NCI-H2227 treated with DMSO at 0.1 percent for 48 hours (cell line): Measurements from ENCODE around the gene ROCK2.

Experiments
- DNase-seq: peaks from one replicate; lab custom pipeline; 2025; lab: John Stamatoyannopoulos, UW

Gene ROCK2

DNA sequence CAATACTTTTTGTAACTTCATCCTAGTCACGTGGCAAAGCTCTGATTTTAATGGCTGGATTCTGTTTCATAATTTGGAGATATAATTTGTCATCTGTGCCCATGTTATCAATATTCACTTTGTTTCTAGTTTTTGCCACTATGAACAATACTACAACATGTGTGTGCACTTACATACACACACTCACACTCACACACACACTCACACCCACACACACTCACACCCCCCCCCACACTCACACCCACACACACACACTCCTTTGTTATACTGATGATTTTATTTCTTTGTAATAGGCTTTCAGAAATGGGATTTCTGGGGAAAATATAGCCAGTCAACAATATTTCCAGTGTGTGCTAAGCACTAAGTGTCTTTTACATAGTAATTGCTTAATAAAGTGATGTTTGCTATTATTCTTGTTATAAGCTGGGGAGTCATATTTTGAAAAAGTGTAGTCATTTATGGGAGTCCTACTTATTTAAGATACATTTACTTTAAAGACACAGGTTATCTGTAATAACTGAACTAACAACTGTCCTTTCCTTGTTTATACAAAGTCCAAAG, 22.8 kb upstream of the ROCK2 start:
- DNase-seq = no peak

DNA sequence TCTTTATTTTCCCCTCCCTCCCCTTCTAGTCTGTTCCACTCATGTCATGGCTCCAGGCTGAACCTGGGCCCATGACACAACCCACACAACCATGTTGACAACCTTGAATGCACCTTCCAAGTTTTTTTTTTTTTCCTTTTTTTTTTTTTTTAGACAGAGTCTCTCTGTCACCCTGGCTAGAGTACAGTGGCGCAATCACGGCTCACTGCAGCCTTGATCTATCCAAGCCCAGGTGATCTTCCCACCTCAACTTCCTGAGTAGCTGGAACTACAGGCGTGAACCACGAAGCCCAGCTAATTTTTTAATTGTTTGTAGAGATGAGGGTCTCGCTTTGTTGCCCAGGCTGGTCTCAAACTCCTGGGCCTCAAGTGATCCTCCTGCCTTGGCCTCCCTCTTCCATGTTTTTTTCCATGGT, 21.9 kb upstream of the ROCK2 start:
- DNase-seq = no peak

DNA sequence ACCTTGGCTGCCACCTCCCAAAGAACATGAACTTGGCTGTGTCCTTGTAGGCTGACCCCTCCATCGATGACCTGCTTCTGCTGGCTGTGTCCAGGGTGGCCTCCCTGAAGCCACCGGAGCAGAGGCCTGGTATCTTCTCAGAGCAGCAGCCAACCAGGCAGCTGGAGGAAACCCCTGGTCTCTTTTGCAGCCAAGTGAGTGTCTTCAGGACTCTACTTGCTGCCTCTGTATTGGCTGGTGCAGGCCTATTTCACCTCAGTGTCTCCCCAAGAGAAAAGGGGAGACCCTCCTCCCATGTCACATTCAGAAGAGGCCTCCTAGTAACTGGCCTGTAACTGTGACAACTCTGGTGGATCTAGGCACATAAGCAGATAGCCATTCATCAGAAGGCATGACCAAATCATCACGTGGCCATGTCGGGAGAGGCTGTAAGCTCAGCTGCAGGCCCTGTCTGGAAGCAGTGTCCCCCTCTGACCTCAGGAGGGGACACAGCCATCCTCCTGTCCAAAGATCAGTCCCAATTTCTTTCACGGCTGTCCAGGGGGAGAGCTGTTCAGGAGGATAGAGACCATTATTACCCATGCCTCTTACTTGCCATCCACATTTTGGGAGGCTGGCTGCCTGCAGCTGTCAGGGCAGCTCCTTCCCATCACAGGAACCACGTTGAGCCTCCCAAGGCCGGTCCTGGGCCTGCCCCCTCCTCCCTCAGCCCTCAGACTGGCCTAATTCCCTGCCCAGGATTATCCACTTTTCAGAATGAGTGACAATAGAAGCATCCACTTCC, 20.9 kb upstream of the ROCK2 start:
- DNase-seq = no peak

DNA sequence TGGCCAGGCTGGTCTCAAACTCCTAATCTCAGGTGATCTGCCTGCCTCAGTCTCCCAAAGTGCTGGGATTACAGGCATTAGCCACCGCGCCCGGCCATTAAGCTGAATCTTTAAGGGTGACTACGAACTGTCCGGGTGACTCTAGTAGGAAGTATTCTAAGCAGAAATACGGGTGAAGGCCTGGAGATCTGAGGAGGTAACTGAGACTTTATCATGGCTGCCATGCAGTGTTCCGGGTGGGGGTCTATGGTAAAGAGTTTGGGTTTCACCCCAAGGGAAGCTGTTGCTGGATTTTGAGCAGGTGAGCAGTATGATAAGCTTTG, 20.1 kb upstream of the ROCK2 start:
- DNase-seq = no peak

DNA sequence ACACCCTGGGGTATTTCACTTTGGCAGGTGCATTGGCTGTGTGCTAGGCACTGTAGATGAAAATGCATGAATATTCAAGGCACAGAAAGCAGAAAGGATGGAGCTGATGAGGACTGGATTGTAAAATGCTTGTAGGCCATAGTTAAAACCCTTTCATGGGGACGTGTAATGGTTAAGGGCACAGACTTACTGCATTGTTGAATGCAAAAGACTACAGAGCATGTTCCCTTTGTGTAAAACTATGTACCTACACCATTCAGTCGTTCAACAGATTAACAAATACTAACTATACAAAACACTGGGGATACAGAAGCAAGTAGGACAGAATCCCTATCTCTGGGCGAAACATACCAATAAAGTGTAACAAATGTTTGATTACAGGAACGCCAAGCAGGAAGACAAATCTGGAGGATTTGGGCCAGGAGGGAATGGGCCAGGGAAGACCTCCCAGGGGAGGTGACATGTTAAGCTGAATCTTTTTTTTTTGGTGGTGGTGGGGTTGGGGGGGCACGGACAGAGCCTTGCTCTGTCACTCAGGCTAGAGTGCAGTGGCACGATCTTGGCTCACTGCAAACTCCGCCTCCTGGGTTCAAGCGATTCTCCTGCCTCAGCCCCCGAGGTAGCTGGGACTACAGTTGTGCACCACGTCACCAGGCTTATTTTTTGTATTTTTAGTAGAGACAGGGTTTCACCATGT, 19.6 kb upstream of the ROCK2 start:
- no peak for DNase-seq

DNA sequence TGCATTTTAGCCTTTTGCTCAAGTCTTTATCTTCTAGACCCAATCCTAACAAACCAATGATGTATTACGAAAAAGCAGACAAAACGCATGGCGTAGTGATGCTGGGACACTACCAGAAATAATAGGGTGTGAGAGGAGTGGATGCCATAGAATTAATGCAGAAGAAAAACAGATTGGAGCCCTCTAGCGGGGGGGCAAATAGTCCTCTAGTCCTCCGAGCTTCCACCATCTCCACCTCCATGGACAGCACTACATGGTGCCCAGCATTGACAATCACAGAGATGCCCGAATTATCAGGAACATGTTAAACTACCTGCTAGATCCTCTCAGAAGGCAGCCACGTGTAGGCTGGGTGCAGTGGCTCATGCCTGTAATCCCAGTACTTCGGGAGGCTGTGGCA, 15.4 kb upstream of the ROCK2 start:
- no peak for DNase-seq

DNA sequence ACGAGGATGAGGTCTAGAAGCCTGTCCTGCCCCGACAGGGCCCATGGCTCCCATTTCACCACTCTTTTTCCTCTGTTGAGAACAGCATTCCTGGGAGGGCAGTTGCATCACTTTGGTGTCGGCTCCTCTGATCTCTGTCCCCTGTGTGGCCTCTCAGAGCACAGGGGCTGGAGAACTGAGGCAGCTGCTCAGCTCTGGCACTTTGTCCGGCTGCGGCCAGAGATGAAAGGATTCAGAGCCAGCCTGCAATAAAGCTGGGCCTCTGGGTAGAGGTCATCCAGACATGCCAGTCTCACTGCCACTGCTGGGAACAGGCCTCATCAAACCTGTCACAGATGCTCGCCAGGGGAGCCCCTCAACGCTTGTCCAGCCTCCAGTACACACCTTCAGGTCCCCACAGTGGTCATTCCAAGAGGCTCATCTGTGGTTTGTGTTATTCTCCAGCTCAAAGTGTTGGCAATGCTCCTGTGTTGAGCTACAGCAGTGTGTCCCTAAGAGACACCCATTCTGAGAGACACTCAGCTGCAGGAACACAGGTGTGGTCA, 13.1 kb upstream of the ROCK2 start:
- no peak for DNase-seq

DNA sequence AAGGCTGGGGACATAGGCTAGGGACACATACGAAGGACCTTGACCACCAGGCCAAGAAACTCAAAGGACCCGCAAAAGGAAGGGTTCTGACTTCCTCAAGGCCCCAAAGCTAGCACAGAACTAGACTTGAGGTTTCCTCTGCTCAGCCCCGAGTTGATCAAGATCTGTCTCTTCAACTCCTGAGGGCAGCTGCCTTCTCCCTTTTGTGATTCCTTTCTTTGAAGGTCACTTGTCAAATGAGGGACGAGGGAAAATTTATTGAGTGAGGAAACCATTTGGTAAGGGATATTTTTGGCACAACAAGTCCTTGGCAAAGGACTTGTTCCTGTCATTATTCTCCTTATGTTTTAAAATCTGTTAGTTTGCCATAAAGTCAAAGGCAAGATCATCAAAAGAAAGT, 12.3 kb upstream of the ROCK2 start:
- DNase-seq = no peak

DNA sequence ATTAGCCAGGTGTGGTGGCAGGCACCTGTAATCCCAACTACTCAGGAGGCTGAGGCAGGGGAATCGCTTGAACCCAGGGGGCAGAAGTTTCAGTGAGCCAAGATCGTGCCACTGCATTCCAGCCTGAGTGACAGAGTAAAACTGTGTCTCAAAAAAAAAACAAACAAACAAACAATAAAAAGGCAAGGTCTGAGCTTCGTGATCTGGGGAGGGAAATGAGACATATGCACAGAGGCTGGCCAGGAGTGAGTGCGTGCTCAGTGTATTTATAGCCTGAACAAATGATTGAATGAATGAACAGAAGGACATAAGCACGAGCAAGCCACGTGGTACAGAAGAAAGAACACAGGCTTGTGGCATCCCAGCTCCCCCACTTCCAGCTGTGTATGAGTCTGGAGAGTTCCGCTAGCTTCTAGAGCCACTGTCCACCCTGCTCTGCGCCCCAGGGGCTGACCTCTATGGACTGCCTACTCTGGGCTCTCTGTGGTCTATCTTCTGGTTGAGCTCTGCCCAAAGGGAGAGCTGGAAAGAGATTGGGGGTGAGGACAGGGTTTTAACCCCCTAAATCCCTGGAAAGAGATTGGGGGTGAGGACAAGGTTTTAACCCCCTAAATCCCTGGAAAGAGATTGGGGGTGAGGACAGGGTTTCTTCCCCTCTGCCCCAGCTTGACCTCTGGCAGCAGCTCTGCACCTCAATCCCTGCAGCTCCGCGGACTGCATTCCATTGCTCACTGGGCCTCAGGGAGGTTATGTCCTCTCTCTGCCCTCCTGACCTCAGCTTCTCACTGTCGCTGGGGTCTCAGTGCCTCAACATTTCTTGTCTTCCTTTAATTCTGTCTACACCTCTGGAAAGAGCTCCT, 11.0 kb upstream of the ROCK2 start:
- no peak for DNase-seq

DNA sequence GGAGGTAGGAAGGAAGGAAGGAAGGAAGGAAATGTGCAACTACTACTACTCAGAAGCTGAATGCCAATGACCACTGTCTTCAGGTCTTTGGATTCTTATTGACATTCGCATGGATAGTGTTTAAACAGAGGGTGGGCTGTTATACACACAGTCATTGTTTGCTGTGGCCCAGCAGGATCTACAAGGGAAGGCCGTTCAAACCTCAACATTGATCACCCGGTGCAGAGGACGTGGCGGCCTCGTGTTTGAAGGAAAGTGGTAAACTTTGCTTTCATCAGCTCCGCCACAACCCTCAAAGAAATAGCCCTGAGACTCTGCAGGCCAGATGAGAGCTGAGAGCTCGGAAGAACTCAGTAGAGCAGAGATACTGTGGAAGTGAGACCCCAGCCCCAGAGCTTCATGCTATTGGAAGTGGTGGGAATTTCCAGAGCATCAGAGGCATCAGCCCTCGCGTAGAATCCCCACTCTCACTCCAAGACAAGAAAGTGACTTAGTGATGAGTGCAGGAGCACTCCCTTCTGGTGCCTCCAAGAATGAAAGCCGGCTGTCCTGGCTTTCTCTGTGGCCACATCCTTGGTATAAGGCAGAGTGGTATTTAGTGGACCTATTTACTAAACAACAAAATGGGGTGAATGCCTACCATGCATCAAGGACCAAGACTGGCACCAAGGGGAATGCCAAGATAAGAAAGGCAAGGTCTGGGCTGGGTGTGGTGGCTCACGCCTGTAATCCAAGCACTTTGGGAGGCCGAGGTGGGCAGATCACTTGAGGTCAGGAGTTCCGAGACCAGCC, 10.1 kb upstream of the ROCK2 start:
- no peak for DNase-seq

DNA sequence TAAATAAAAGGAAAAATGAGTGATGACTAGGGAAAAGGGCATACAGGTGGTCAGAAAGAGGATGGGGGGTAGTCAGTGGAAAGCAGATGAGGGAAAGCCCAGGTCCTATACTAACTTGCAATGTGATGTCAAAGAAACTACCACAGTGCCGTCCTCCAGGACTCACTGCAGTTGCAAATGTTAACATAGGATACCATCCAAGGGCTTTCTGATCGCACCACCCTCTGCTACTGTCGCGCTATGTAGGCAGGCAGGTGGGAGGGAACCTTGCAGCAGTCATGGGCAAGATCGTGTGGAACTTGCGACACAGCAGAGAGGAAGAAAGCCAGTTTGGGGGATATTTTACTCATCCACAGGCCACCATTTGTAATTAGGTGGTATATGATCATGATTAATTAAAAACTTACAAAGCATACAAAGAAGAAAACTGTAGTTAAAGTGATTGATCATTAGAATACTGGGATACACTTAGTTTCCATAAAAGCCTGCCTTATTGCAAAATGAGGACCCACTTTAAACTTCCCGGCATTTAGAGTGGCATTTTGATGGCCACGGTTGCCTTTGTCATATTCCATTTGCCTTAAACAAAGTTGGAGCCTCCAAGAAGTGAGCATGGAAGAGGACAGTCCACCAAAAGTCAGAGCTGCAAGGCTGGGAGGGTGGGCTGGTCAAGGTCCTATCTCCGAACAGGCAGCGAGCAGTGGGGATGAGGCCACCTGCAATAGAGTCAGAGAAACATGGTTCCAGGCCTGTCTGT, 8.5 kb upstream of the ROCK2 start:
- no peak for DNase-seq

DNA sequence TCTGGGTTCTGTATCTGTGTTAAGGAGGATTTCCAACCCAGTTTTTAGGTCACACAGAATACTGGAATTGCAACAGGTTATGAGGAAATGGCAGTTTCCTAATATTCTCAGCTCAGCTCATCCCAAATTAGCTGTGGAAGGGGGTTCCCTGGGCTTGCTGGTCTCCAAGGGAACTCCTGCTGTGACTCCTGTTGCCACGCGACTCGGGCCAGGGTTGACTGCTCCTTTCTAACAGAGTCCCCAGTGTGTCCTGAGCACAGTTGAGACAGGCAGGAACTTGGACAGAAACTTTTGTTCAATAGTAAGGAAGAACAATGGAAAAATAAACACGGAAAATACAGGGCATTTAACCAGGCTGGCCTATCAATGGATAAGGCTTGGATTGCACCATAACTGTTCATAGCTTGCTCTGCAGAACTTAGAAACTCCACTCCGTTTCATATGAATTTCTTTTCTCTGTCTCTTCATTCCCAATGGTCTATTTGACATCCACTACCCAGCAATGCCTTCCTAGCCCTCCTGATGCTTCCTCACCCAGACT, 3.8 kb upstream of the ROCK2 start:
- no peak for DNase-seq

DNA sequence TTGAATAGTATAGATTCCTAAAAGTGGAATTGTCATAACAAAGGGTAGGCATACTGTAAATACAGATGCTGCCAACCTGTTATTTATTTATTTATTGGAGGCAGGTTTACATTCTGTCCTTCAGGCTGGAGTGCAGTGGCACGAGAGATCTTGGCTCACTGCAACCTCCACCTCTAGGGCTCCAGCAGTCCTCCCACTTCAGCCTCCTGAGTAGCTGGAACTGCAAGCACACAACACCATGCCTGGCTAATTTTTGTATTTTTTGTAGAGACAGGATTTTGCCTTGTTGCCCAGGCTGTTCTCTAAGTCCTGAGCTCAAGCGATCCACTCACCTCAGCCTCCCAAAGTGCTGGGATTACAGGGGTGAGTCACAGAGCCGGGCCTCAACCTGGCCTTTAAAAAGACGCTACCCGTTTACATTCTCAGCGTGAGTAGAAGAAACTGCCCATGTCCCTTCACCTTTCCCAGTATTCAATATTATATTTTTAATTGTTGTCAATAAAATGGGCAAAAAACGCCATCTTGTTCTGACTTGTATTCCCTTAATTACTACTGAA, 3.0 kb upstream of the ROCK2 start:
- DNase-seq = no peak

DNA sequence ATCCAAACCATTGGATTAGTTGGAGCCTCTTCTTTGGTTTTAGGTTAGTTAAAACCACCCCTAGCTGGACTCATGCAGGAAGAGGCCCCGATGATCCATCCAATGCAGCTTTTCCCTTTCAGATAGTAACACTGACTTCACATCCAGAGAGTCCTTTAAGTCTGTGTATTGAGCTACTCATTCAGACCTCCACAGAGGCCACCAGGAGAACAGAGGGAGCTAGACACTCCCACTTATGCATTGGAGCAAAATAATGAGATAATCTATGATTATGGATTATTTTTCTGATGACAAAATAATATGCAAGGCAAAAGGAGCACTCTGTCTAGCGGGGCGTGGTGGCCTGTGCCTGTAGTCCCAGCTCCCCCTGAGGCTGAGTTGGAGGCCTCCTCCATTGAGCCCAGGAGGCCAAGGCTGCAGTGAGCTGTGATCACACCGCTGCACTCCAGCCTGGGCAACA, 1.6 kb upstream of the ROCK2 start:
- no peak for DNase-seq

DNA sequence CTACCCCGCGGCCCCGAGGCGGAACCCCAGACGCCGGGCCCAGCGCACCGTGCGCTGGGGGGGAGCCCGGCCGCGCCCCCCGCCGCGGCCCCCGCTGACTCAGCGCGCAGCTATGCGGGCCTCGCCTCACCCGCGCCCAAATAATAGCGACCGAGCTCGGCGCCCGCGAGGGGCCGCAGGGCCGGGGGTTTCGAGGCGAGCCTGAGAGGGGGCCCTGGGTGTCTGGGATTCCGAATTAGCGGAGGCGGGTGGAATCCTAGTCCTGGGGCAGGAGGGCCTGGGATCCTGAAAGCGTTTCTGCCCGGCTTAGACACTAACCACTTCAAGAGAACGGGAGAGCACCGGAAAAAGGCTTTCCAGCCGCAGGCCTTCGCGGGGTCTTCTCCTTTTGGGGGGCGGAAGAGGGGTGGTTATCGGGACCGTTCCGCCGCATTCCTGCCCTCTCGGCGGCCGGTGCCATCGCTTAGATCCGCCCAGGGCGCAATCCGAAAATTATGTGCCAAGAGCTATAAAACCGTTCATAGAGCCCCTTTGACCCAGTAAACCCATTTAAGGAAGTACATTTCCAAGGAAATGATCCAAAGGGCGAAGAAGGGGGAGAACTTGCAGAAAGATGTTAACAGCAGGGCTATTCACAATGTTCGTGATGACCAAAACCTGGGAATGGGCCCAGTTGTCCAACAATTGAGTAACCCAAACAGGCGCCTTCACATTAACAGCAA, 681 bp upstream of the ROCK2 start:
- peak; percentile 69 for DNase-seq

DNA sequence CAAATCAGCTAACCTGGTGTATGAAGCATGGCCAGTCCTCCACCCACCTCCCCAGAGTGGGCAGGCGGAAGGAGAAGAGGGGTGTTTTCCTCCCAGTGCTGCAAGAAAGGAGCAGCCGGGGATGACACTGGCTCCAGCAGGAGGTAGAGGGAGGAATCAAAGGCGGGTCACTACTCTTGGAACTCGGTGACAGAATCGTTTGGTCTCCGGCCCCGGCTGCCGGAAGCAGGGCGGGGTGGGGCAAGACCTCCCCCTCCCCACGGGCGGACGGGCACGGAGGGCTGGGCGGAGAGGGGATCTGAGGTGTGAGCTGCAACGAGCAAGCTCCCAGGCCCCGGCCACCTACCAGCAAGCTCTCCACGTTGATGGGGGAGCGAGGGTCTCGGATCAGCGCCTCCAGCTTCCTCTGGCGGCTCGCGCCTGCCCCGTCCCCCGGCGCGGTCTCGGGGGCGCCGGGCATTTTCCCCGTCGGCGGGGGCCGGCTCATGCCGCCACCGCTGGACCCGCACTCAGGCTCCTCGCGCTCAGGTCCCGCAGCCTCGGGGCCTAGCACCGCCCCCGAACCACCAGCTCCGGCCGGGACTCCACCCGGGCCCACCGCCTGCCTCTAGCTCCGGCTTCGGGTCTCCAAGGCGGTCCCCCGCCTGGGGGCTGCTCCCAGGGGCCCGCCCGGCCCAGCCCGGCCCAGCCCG, 640 bp downstream of the ROCK2 start:
- DNase-seq = no peak

DNA sequence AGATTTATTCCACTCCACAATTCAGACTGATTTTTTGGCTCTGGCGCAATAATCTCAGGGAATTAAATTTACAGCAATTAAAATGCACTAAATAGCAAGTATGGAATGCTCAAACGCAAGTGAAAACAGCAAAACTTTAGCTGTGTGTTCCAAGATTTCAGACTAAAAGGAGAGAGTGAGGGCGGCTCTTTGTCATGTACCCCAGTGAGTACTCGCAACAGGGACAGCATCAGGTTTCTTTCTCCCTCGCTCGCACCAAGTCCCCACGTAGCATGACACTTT, 1.1 kb downstream of the ROCK2 start:
- no peak for DNase-seq

DNA sequence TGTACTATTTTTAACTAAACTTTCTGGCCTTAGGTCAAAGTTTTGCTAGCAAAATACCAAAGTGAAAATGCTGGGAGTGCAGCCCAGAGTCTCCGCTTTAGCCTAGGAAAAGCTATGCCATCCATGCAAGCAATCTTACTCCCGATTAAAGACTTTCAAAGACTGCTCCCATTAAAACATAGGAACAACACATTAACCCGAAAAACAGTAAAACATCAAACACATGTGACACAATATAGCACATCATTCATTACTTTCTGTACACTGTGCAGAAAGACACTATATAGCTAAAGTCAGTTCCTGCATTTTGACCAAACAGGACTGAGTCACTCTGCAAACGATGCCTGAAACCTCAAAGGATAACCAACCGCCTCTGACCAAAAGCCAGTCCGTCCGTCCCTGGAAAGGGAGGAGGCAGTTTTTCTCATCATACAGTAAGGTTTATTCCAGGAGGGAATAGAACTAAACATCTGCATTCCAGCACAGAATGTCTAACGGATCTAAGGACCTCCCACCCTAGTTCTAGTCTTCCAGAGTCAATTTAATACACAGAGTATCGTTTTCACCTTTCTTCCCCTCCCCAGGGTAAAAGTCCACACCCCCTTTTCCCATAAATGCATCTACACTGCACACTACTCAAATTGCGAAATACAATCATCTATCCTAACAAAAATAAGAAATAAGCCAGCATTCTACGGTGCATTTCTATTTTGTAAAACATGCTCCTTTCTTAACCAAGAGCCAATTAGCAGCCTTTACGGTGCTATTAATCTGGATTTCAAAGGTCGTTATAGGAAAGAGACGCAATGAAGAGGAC, 1.7 kb downstream of the ROCK2 start:
- no peak for DNase-seq
